A673 (cell line): Measurements from ENCODE around the gene CCDC17. TPM values are rescaled to one million over a fixed set of nuclear protein-coding genes. Genes with fewer than 3 reads are reported as not detected.

Experiments
- BruUV-seq: library from RNA; stranded (reverse); fragments of 400-500 nt; replicated peaks from 2 replicates; lab custom pipeline; 2021; lab: Mats Ljungman, UMichigan
- CTCF ChIA-PET: fragments of 300-600 bp; sonication (Branson Sonifier 250); formaldehyde crosslinking; loops from one replicate; lab custom pipeline; 2022; ENCODE audit warnings: antibody characterized with exemption; lab: Charles Lee
- POLR2A ChIA-PET: fragments of 300-600 bp; sonication (Branson Sonifier 250); formaldehyde crosslinking; loops from one replicate; lab custom pipeline; 2022; ENCODE audit warnings: antibody characterized with exemption; ENCODE audit not compliant: low non-redundant PET; lab: Charles Lee
- DNase-seq: peaks from one replicate; pipeline ENCODE4 v3.0.0-alpha.2; 2015; ENCODE audit warnings: low spot score
- H3K27ac ChIP-seq: fragments of 200-600 bp; sonication (generic); 2 replicates; pipeline ENCODE4 v1.5.1; 2016; ENCODE audit warnings: mixed run types, low read depth, mild to moderate bottlenecking, mixed read lengths, antibody characterized with exemption, low read length; ENCODE audit not compliant: poor library complexity, severe bottlenecking
- H3K27me3 ChIP-seq: fragments of 200-600 bp; sonication (generic); replicated peaks from 2 replicates; pipeline ENCODE4 v1.6.1; 2017; ENCODE audit warnings: mixed run types, low read depth, mild to moderate bottlenecking, mixed read lengths, antibody characterized with exemption, low read length; ENCODE audit not compliant: insufficient read depth, poor library complexity
- H3K36me3 ChIP-seq: fragments of 200-600 bp; sonication (generic); 2 replicates; pipeline ENCODE4 v1.6.1; 2016; ENCODE audit warnings: mixed run types, mild to moderate bottlenecking, mixed read lengths, antibody characterized with exemption, low read length; ENCODE audit not compliant: insufficient read depth, poor library complexity, severe bottlenecking
- H3K4me1 ChIP-seq: fragments of 200-600 bp; sonication (generic); 2 replicates; pipeline ENCODE4 v1.6.1; 2017; ENCODE audit warnings: mixed run types, mild to moderate bottlenecking, mixed read lengths, antibody characterized with exemption, low read length; ENCODE audit not compliant: insufficient read depth, poor library complexity, severe bottlenecking
- H3K4me3 ChIP-seq: fragments of 200-600 bp; sonication (generic); 2 replicates; pipeline ENCODE4 v1.5.1; 2016; ENCODE audit warnings: low read depth, mixed run types, mild to moderate bottlenecking, mixed read lengths, low read length; ENCODE audit not compliant: poor library complexity, severe bottlenecking
- H3K9me3 ChIP-seq: fragments of 200-600 bp; sonication (generic); 2 replicates; pipeline ENCODE4 v1.6.1; 2016; ENCODE audit warnings: mixed run types, low read depth, mild to moderate bottlenecking, mixed read lengths, antibody characterized with exemption, low read length; ENCODE audit not compliant: poor library complexity, severe bottlenecking
- CTCF ChIP-seq: fragments of 300-800, 200-600 bp; sonication (generic); conservative IDR thresholded peaks from 2 replicates; pipeline ENCODE4 v1.5.1; 2017; ENCODE audit warnings: low read depth, mild to moderate bottlenecking, antibody characterized with exemption, low read length, moderate library complexity, mixed read lengths
- EZH2 ChIP-seq: fragments of 200-600 bp; sonication (generic); IDR thresholded peaks from 2 replicates; pipeline ENCODE4 v1.6.1; 2017; ENCODE audit warnings: borderline replicate concordance, low read depth, mild to moderate bottlenecking, mixed read lengths, antibody characterized with exemption, low read length; ENCODE audit not compliant: poor library complexity, severe bottlenecking
- intact Hi-C: fragments of 100-400 bp; cut with micrococcal nuclease; formaldehyde crosslinking; loops from one replicate; pipeline ENCODE4 v1.10.0; 2022; ENCODE audit not compliant: unreplicated experiment
- total RNA-seq: library from RNA; stranded (reverse); gene quantifications from 2 replicates; pipeline ENCODE4 v1.2.3, GENCODE V29; 2021

CCDC17 gene
- total RNA-seq, 1 experiment from 2014 or later = 2.0 TPM

GRCh38 chr1:45594412-45594811, 29.4 kb downstream of the CCDC17 start:
- H3K36me3 ChIP-seq = peaks cover 67% of the 10 kb centered on the region
- no peak overlapping the region for H3K27ac ChIP-seq

GRCh38 chr1:45589861-45590260, 34.0 kb downstream of the CCDC17 start:
- peaks cover 57% of the 10 kb centered on the region for H3K36me3 ChIP-seq
- no peaks in the 10 kb centered on the region for H3K9me3 ChIP-seq
- intact Hi-C loops = no loop called here
- POLR2A ChIA-PET = interaction anchor here (0.7 to 0.8 kb wide), 2 partner anchors 286 to 556 kb away, joined by 13 to 20 read pairs; no protein-coding TSS in a partner anchor
- BruUV-seq = no TSS peak
- H3K27me3 ChIP-seq = no peaks in the 10 kb centered on the region
- peak overlapping the region; percentile 2 for H3K27ac ChIP-seq
- DNase-seq = no peak
- H3K4me1 ChIP-seq = peaks cover 19% of the 10 kb centered on the region
- H3K4me3 ChIP-seq = no peak overlapping the region
- CTCF ChIA-PET = no interaction called here
- TF ChIP-seq EZH2 (no peak), CTCF (no peak)

More at GRCh38 chr1:45594412-45594811, 29.4 kb downstream of the CCDC17 start:
- H3K4me1 ChIP-seq = peaks cover 9% of the 10 kb centered on the region
- no peak for DNase-seq
- H3K27me3 ChIP-seq = no peaks in the 10 kb centered on the region
- TF ChIP-seq CTCF (no peak), EZH2 (no peak)
- ChIA-PET POLR2A (no interaction called here), CTCF (no interaction called here)
- H3K4me3 ChIP-seq = no peak overlapping the region
- no peaks in the 10 kb centered on the region for H3K9me3 ChIP-seq
- intact Hi-C loops = no loop called here
- BruUV-seq = no TSS peak

DNA sequence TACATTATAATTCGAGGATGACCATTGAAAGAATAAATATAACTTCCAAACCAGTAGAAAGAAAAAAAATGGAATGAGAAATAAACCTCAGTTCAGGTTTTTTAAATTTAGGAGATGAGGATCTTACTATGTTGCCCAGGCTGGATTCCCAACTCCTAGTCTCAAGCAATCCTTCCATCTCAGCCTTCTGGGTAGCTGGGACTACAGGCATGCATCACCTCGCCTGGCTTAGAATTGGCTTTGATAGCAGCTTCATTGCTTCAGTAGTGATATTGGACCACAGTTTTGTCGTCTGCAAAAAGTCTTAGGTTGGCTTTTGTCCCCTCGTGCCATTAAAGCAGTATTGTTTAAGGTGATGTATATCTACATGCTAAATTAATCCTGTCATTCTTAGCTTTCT, 37.1 kb downstream of the CCDC17 start:
- TF ChIP-seq EZH2 = no peak
- TF ChIP-seq CTCF = no peak
- Histone ChIP-seq H3K4me1 (peaks cover 19% of the 10 kb centered on the region), H3K9me3 (no peaks in the 10 kb centered on the region), H3K27ac (no peak overlapping the region), H3K36me3 (peaks cover 26% of the 10 kb centered on the region), H3K4me3 (peak overlapping the region; percentile 93), H3K27me3 (no peaks in the 10 kb centered on the region)
- ChIA-PET POLR2A (interaction anchor here (0.7 kb wide), 1 partner anchor 69 kb away, joined by 6 read pairs; no protein-coding TSS in a partner anchor), CTCF (no interaction called here)
- intact Hi-C loops = no loop called here
- no TSS peak for BruUV-seq
- DNase-seq = no peak
